Hematopoietic multipotent progenitor cell (in vitro differentiated cells): ENCODE data around the gene ARHGAP24. TPM values are rescaled to one million over a fixed set of nuclear protein-coding genes. Genes with fewer than 3 reads are reported as not detected.
"Not testable (repeated sequence)": the region's sequence is repeated elsewhere in the genome, so short reads cannot be mapped to it uniquely, and the experiment has no call there.

Experiments
- DNase-seq, 3 donors: peaks; one replicate each; pipeline ENCODE4 v3.0.0-alpha.2; 2011 to 2015; ENCODE audit warnings: low read depth in 2 of 3, low spot score in 2 of 3
- total RNA-seq: library from RNA; depleted of rRNA; stranded (reverse); fragments of >200 nt; gene quantifications from one replicate; pipeline ENCODE4 v1.2.3, GENCODE V29; 2012

ARHGAP24 gene
- total RNA-seq, 1 donor: 0.27 TPM

- no peak for DNase-seq
Measured at GRCh38 chr4:85642356-85643100, 167.6 kb downstream of the ARHGAP24 start.

GRCh38 chr4:85644061-85644460 is 169.1 kb downstream of the ARHGAP24 start:
- no peak for DNase-seq

- no peak for DNase-seq
Measured at GRCh38 chr4:85650908-85651307, 176.0 kb downstream of the ARHGAP24 start.

- DNase-seq: no peak
Measured at GRCh38 chr4:85656759-85657505, 182.0 kb downstream of the ARHGAP24 start.

- no peak for DNase-seq
Measured at GRCh38 chr4:85658766-85659439, 184.0 kb downstream of the ARHGAP24 start.

GRCh38 chr4:85659610-85660218 is 184.8 kb downstream of the ARHGAP24 start:
- DNase-seq: peak in 1 of 3 donors; percentile 16

- not testable (repeated sequence) for DNase-seq
Measured at GRCh38 chr4:85666625-85667024, 191.7 kb downstream of the ARHGAP24 start.

GRCh38 chr4:85669204-85669603 is 194.3 kb downstream of the ARHGAP24 start:
- DNase-seq: no peak

GRCh38 chr4:85669992-85670548 is 195.1 kb downstream of the ARHGAP24 start:
- no peak for DNase-seq

GRCh38 chr4:85671120-85671519 is 196.2 kb downstream of the ARHGAP24 start:
- DNase-seq: no peak

- no peak for DNase-seq
Measured at GRCh38 chr4:85672116-85672515, 197.2 kb downstream of the ARHGAP24 start.

GRCh38 chr4:85672959-85673358 is 198.0 kb downstream of the ARHGAP24 start:
- no peak for DNase-seq

- no peak for DNase-seq
Measured at GRCh38 chr4:85673540-85673939, 198.6 kb downstream of the ARHGAP24 start.

- no peak for DNase-seq
Measured at GRCh38 chr4:85675076-85676049, 200.4 kb downstream of the ARHGAP24 start.

GRCh38 chr4:85676050-85676425 is 201.1 kb downstream of the ARHGAP24 start:
- DNase-seq: no peak

GRCh38 chr4:85676850-85677590 is 202.1 kb downstream of the ARHGAP24 start:
- DNase-seq: no peak

- DNase-seq: peak in 1 of 3 donors; percentile 28
Measured at GRCh38 chr4:85681221-85681657, 206.3 kb downstream of the ARHGAP24 start.

GRCh38 chr4:85681921-85682320 is 207.0 kb downstream of the ARHGAP24 start:
- DNase-seq: no peak

- DNase-seq: no peak
Measured at GRCh38 chr4:85682391-85682790, 207.4 kb downstream of the ARHGAP24 start.
